Left hindlimb (tissue), 1 donor: ENCODE measurements around the gene TMEM273.
"Not testable (repeated sequence)": the region's sequence is repeated elsewhere in the genome, so short reads cannot be mapped to it uniquely, and the experiment has no call there.

Experiments
- DNase-seq: peaks from one replicate; pipeline ENCODE4 v3.0.0-alpha.2; 2018

The TMEM273 gene

GRCh38 chr10:49204119-49204518 lies 15.9 kb upstream of the TMEM273 start:
- DNase-seq, result no peak

GRCh38 chr10:49202266-49202665 lies 14.1 kb upstream of the TMEM273 start:
- no peak for DNase-seq

- no peak for DNase-seq
Observed at GRCh38 chr10:49200854-49201253, 12.7 kb upstream of the TMEM273 start.

GRCh38 chr10:49197171-49197570 lies 9.0 kb upstream of the TMEM273 start:
- no peak for DNase-seq

GRCh38 chr10:49195864-49196263 lies 7.7 kb upstream of the TMEM273 start:
- DNase-seq, result not testable (repeated sequence)

GRCh38 chr10:49194212-49194920 lies 6.2 kb upstream of the TMEM273 start:
- no peak for DNase-seq

- DNase-seq, result no peak
Observed at GRCh38 chr10:49191349-49191748, 3.2 kb upstream of the TMEM273 start.

GRCh38 chr10:49189422-49189821 lies 1.2 kb upstream of the TMEM273 start:
- DNase-seq, result no peak

GRCh38 chr10:49187044-49187484 lies 1.1 kb downstream of the TMEM273 start:
- no peak for DNase-seq

- no peak for DNase-seq
Observed at GRCh38 chr10:49186613-49187012, 1.6 kb downstream of the TMEM273 start.

GRCh38 chr10:49185213-49185612 lies 3.0 kb downstream of the TMEM273 start:
- no peak for DNase-seq

GRCh38 chr10:49184642-49185111 lies 3.5 kb downstream of the TMEM273 start:
- no peak for DNase-seq

GRCh38 chr10:49183596-49184542 lies 4.3 kb downstream of the TMEM273 start:
- no peak for DNase-seq

GRCh38 chr10:49182776-49183175 lies 5.4 kb downstream of the TMEM273 start:
- no peak for DNase-seq

- no peak for DNase-seq
Observed at GRCh38 chr10:49180444-49180860, 7.7 kb downstream of the TMEM273 start.

- no peak for DNase-seq
Observed at GRCh38 chr10:49179699-49180443, 8.3 kb downstream of the TMEM273 start.

GRCh38 chr10:49178489-49179471 lies 9.4 kb downstream of the TMEM273 start:
- DNase-seq, result no peak

GRCh38 chr10:49177391-49178355 lies 10.5 kb downstream of the TMEM273 start:
- no peak for DNase-seq

- no peak for DNase-seq
Observed at GRCh38 chr10:49176310-49177268, 11.6 kb downstream of the TMEM273 start.
